ENCODE results near the gene PRRC1.

DNA sequence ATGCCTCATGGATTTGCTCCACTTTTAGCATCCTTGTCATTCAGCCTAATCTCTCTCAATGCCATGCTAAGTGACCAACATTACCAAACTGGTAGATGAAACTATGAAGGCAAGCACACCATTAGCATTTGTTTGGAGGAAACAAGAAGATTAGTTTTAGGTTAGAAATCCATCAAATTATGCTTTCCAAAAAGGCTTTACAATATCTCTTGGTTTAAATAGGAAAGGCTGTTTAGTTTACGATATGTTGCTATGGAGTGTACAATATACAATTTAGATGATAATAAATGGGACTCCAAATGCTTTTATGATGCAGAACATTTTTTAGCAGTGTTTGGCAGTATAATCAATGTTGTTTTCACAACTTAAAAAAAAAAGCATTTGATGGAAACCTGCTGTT, 83.7 kb downstream of the PRRC1 start:
- TF ChIP-seq, protein P1, sequence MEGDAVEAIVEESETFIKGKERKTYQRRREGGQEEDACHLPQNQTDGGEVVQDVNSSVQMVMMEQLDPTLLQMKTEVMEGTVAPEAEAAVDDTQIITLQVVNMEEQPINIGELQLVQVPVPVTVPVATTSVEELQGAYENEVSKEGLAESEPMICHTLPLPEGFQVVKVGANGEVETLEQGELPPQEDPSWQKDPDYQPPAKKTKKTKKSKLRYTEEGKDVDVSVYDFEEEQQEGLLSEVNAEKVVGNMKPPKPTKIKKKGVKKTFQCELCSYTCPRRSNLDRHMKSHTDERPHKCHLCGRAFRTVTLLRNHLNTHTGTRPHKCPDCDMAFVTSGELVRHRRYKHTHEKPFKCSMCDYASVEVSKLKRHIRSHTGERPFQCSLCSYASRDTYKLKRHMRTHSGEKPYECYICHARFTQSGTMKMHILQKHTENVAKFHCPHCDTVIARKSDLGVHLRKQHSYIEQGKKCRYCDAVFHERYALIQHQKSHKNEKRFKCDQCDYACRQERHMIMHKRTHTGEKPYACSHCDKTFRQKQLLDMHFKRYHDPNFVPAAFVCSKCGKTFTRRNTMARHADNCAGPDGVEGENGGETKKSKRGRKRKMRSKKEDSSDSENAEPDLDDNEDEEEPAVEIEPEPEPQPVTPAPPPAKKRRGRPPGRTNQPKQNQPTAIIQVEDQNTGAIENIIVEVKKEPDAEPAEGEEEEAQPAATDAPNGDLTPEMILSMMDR (IDR thresholded peaks at IDR 0.05 in 4 of 5, conservative IDR thresholded peaks at IDR 0.05 in 1 of 5) = no peak
- TF ChIP-seq POLR2A (IDR thresholded peaks at IDR 0.05) = no peak
